PC-3 (cell line): ENCODE measurements around the gene DNASE1.

Source experiments
- EZH2 ChIP-seq: fragments of 300-600 bp; sonication (generic); IDR thresholded peaks from one replicate; pipeline ENCODE4 v1.6.1; 2017; ENCODE audit warnings: antibody characterized with exemption, mild to moderate bottlenecking, low read length; ENCODE audit not compliant: unreplicated experiment
- EZH2phosphoT487 ChIP-seq: fragments of 300-600 bp; sonication (generic); IDR thresholded peaks from 2 replicates; pipeline ENCODE4 v1.6.1; 2018; ENCODE audit warnings: mild to moderate bottlenecking, antibody characterized with exemption, low read length, borderline replicate concordance
- TF ChIP-seq, protein P1 (sequence below): fragments of 300-600 bp; sonication (generic); conservative IDR thresholded peaks from 2 replicates; pipeline ENCODE4 v1.5.1; 2017; ENCODE audit warnings: antibody characterized with exemption, low read depth, mild to moderate bottlenecking, low read length

DNA sequence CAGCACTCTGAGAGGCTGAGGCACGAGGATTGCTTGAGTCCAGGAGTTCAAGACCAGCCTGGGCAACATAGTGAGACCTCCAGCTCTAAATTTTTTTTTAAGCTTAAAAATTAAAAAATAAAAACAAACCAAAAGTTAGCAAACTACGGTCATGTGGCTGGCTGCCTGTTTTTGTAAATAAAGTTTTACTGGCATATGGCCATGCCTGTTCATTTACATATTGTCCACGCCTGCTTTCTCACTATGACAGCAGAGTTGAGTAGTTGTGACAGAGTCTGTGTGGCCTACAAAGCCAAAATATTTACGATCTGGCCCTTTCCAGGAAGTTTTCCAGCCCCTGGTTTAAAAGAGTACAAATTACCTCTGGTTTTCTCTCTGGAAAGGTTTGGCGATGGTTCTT, 46.4 kb upstream of the DNASE1 start:
- TF ChIP-seq, protein P1, sequence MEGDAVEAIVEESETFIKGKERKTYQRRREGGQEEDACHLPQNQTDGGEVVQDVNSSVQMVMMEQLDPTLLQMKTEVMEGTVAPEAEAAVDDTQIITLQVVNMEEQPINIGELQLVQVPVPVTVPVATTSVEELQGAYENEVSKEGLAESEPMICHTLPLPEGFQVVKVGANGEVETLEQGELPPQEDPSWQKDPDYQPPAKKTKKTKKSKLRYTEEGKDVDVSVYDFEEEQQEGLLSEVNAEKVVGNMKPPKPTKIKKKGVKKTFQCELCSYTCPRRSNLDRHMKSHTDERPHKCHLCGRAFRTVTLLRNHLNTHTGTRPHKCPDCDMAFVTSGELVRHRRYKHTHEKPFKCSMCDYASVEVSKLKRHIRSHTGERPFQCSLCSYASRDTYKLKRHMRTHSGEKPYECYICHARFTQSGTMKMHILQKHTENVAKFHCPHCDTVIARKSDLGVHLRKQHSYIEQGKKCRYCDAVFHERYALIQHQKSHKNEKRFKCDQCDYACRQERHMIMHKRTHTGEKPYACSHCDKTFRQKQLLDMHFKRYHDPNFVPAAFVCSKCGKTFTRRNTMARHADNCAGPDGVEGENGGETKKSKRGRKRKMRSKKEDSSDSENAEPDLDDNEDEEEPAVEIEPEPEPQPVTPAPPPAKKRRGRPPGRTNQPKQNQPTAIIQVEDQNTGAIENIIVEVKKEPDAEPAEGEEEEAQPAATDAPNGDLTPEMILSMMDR: no peak
- TF ChIP-seq EZH2: no peak
- no peak for TF ChIP-seq EZH2phosphoT487
